ENCODE data around the gene SLC30A4. TPM values are rescaled to one million over a fixed set of nuclear protein-coding genes. Genes with fewer than 3 reads are reported as not detected.

The SLC30A4 gene
- total RNA-seq, 6 experiments from 2014 or later: 7.0 to 10.2 (median 8.5) TPM

- Mint-ChIP-seq H3K4me1 (ENCODE audit: low read depth) (no peaks in the 10 kb centered on the region), H3K27me3 (ENCODE audit: insufficient read depth) (no peaks in the 10 kb centered on the region)
Observed at GRCh38 chr15:45486317-45486716, 36.2 kb downstream of the SLC30A4 start.

GRCh38 chr15:45481135-45481534, 41.4 kb downstream of the SLC30A4 start:
- no peaks in the 10 kb centered on the region for H3K9me3 Mint-ChIP-seq
- no peak for DNase-seq
- H3K4me1 Mint-ChIP-seq (ENCODE audit: low read depth): no peaks in the 10 kb centered on the region

More at GRCh38 chr15:45486317-45486716, 36.2 kb downstream of the SLC30A4 start:
- H3K27ac Mint-ChIP-seq: no peak overlapping the region
- TF ChIP-seq CTCF (IDR thresholded peaks at IDR 0.05): no peak
- no peaks in the 10 kb centered on the region for H3K36me3 Mint-ChIP-seq (ENCODE audit: low read depth)
- H3K9me3 Mint-ChIP-seq: no peaks in the 10 kb centered on the region
- H3K4me3 Mint-ChIP-seq: no peak overlapping the region
- DNase-seq: no peak

GRCh38 chr15:45476410-45476809, 46.1 kb downstream of the SLC30A4 start:
- H3K27ac Mint-ChIP-seq: no peak overlapping the region
- H3K4me3 Mint-ChIP-seq: no peak overlapping the region
- H3K9me3 Mint-ChIP-seq: no peaks in the 10 kb centered on the region
- no peaks in the 10 kb centered on the region for H3K36me3 Mint-ChIP-seq (ENCODE audit: low read depth)
- H3K4me1 Mint-ChIP-seq (ENCODE audit: low read depth): no peaks in the 10 kb centered on the region
- DNase-seq: no peak
- H3K27me3 Mint-ChIP-seq (ENCODE audit: insufficient read depth): peaks cover 2% of the 10 kb centered on the region; the same call in 1 of the 2 replicates
- no peak for TF ChIP-seq CTCF (IDR thresholded peaks at IDR 0.05)

More at GRCh38 chr15:45481135-45481534, 41.4 kb downstream of the SLC30A4 start:
- no peak overlapping the region for H3K4me3 Mint-ChIP-seq
- H3K27me3 Mint-ChIP-seq (ENCODE audit: insufficient read depth): no peaks in the 10 kb centered on the region
- H3K27ac Mint-ChIP-seq: no peak overlapping the region
- H3K36me3 Mint-ChIP-seq (ENCODE audit: low read depth): no peaks in the 10 kb centered on the region
- no peak for TF ChIP-seq CTCF (IDR thresholded peaks at IDR 0.05)

- no peak for TF ChIP-seq CTCF (IDR thresholded peaks at IDR 0.05)
- Mint-ChIP-seq H3K4me1 (ENCODE audit: low read depth) (no peaks in the 10 kb centered on the region), H3K27ac (no peak overlapping the region)
Observed at GRCh38 chr15:45474799-45475198, 47.8 kb downstream of the SLC30A4 start.

GRCh38 chr15:45473068-45473467, 49.5 kb downstream of the SLC30A4 start:
- DNase-seq: no peak
- Mint-ChIP-seq H3K4me1 (ENCODE audit: low read depth) (peaks cover 4% of the 10 kb centered on the region; the same call in 1 of the 2 replicates), H3K27ac (no peak overlapping the region), H3K4me3 (no peak overlapping the region), H3K9me3 (no peaks in the 10 kb centered on the region), H3K36me3 (ENCODE audit: low read depth) (no peaks in the 10 kb centered on the region), H3K27me3 (ENCODE audit: insufficient read depth) (peaks cover 7% of the 10 kb centered on the region)
- no peak for TF ChIP-seq CTCF (IDR thresholded peaks at IDR 0.05)

More at GRCh38 chr15:45474799-45475198, 47.8 kb downstream of the SLC30A4 start:
- Mint-ChIP-seq H3K36me3 (ENCODE audit: low read depth) (no peaks in the 10 kb centered on the region), H3K9me3 (no peaks in the 10 kb centered on the region), H3K4me3 (no peak overlapping the region), H3K27me3 (ENCODE audit: insufficient read depth) (peaks cover 5% of the 10 kb centered on the region; the same call in 1 of the 2 replicates)
- no peak for DNase-seq

GRCh38 chr15:45471151-45471550, 51.4 kb downstream of the SLC30A4 start:
- no peaks in the 10 kb centered on the region for H3K36me3 Mint-ChIP-seq (ENCODE audit: low read depth)
- peaks cover 6% of the 10 kb centered on the region; the same call in 1 of the 2 replicates for H3K4me1 Mint-ChIP-seq (ENCODE audit: low read depth)
- H3K27me3 Mint-ChIP-seq (ENCODE audit: insufficient read depth): peaks cover 7% of the 10 kb centered on the region
- no peak for TF ChIP-seq CTCF (IDR thresholded peaks at IDR 0.05)
- DNase-seq: no peak
- no peak overlapping the region for H3K4me3 Mint-ChIP-seq
- no peak overlapping the region for H3K27ac Mint-ChIP-seq
- no peaks in the 10 kb centered on the region for H3K9me3 Mint-ChIP-seq
